ENCODE results near the gene TXNDC12.

The TXNDC12 gene

GRCh38 chr1:52056163-52056936, 1.4 kb upstream of the TXNDC12 start, which contains the start of gene BTF3L4:
Gene BTF3L4 (plus strand): TSS chr1:52056295. CDS start chr1:52059848, 3,553 bp downstream.
- H3F3A ChIP-seq (ENCODE audit: insufficient read depth, low read length): no peaks in the 10 kb centered on the region
- peak within 1 kb of the TSS; percentile 69; the same call in 1 of the 2 replicates for H2AFZ ChIP-seq (ENCODE audit: low read length)

GRCh38 chr1:52055866-52056162, 823 bp upstream of the TXNDC12 start:
- peaks cover 47% of the 10 kb centered on the region for H3K79me2 ChIP-seq (ENCODE audit: insufficient read depth, low read length)
- H4K20me1 ChIP-seq (ENCODE audit: insufficient read depth, low read length): no peaks in the 10 kb centered on the region
- H3K9ac ChIP-seq (ENCODE audit: low read length): peak overlapping the region; percentile 95
- H3K27ac ChIP-seq (ENCODE audit: low read depth, low read length, poor library complexity, severe bottlenecking): peak overlapping the region; percentile 72
- H3K9me3 ChIP-seq (ENCODE audit: low read length): no peaks in the 10 kb centered on the region
- H3K4me3 ChIP-seq (ENCODE audit: low read depth, low read length, poor library complexity, severe bottlenecking): peak overlapping the region; percentile 91
- TF ChIP-seq EZH2 (IDR thresholded peaks at IDR 0.05; ENCODE audit: borderline replicate concordance, low read length) (no peak), CTCF (IDR thresholded peaks at IDR 0.05; ENCODE audit: low read length) (no peak)
- H3K9me2 ChIP-seq (ENCODE audit: low read depth, low read length): no peaks in the 10 kb centered on the region
- no peaks in the 10 kb centered on the region for H3K27me3 ChIP-seq (ENCODE audit: insufficient read depth, low read length)
- H3F3A ChIP-seq (ENCODE audit: insufficient read depth, low read length): no peaks in the 10 kb centered on the region
- peak overlapping the region; percentile 69; the same call in 1 of the 2 replicates for H2AFZ ChIP-seq (ENCODE audit: low read length)
- peaks cover 26% of the 10 kb centered on the region for H3K36me3 ChIP-seq (ENCODE audit: insufficient read depth, low read length)
- peaks cover 40% of the 10 kb centered on the region for H3K4me1 ChIP-seq (ENCODE audit: insufficient read depth, low read length, severe bottlenecking)
- H3K4me2 ChIP-seq (ENCODE audit: low read length): peak overlapping the region; percentile 87

More at GRCh38 chr1:52056163-52056936, 1.4 kb upstream of the TXNDC12 start, which contains the start of gene BTF3L4:
- Histone ChIP-seq H3K9ac (ENCODE audit: low read length) (peak within 1 kb of the TSS; percentile 95), H3K9me3 (ENCODE audit: low read length) (no peaks in the 10 kb centered on the region), H3K36me3 (ENCODE audit: insufficient read depth, low read length) (peaks cover 31% of the 10 kb centered on the region), H3K4me1 (ENCODE audit: insufficient read depth, low read length, severe bottlenecking) (peaks cover 40% of the 10 kb centered on the region), H3K4me2 (ENCODE audit: low read length) (peak within 1 kb of the TSS; percentile 87), H4K20me1 (ENCODE audit: insufficient read depth, low read length) (no peaks in the 10 kb centered on the region), H3K27me3 (ENCODE audit: insufficient read depth, low read length) (no peaks in the 10 kb centered on the region), H3K79me2 (ENCODE audit: insufficient read depth, low read length) (peaks cover 47% of the 10 kb centered on the region), H3K27ac (ENCODE audit: low read depth, low read length, poor library complexity, severe bottlenecking) (peak within 1 kb of the TSS; percentile 72), H3K4me3 (ENCODE audit: low read depth, low read length, poor library complexity, severe bottlenecking) (peak within 1 kb of the TSS; percentile 91), H3K9me2 (ENCODE audit: low read depth, low read length) (no peaks in the 10 kb centered on the region)
- no peak for TF ChIP-seq CTCF (IDR thresholded peaks at IDR 0.05; ENCODE audit: low read length)
- no peak for TF ChIP-seq EZH2 (IDR thresholded peaks at IDR 0.05; ENCODE audit: borderline replicate concordance, low read length)

GRCh38 chr1:52054496-52055065, 410 bp downstream of the TXNDC12 start:
- H3K9me3 ChIP-seq (ENCODE audit: low read length): no peaks in the 10 kb centered on the region
- H4K20me1 ChIP-seq (ENCODE audit: insufficient read depth, low read length): no peaks in the 10 kb centered on the region
- H3K79me2 ChIP-seq (ENCODE audit: insufficient read depth, low read length): peaks cover 41% of the 10 kb centered on the region
- no peaks in the 10 kb centered on the region for H3K9me2 ChIP-seq (ENCODE audit: low read depth, low read length)
- H3K4me2 ChIP-seq (ENCODE audit: low read length): peak overlapping the region; percentile 87
- H2AFZ ChIP-seq (ENCODE audit: low read length): no peak overlapping the region
- H3K27me3 ChIP-seq (ENCODE audit: insufficient read depth, low read length): no peaks in the 10 kb centered on the region
- TF ChIP-seq EZH2 (IDR thresholded peaks at IDR 0.05; ENCODE audit: borderline replicate concordance, low read length) (no peak), CTCF (IDR thresholded peaks at IDR 0.05; ENCODE audit: low read length) (no peak)
- peak overlapping the region; percentile 95 for H3K9ac ChIP-seq (ENCODE audit: low read length)
- peak overlapping the region; percentile 91 for H3K4me3 ChIP-seq (ENCODE audit: low read depth, low read length, poor library complexity, severe bottlenecking)
- H3K4me1 ChIP-seq (ENCODE audit: insufficient read depth, low read length, severe bottlenecking): peaks cover 40% of the 10 kb centered on the region
- no peaks in the 10 kb centered on the region for H3F3A ChIP-seq (ENCODE audit: insufficient read depth, low read length)
- H3K27ac ChIP-seq (ENCODE audit: low read depth, low read length, poor library complexity, severe bottlenecking): peak overlapping the region; percentile 72
- H3K36me3 ChIP-seq (ENCODE audit: insufficient read depth, low read length): peaks cover 14% of the 10 kb centered on the region; the same call in 1 of the 2 replicates

All from OCI-LY1 (cell line).